ENCODE measurements around the gene EFNA1. TPM values are rescaled to one million over a fixed set of nuclear protein-coding genes. Genes with fewer than 3 reads are reported as not detected.

The EFNA1 gene
- total and polyA plus RNA-seq, 7 donors: 15.5 to 112 (median 22.5) TPM

GRCh38 chr1:155174324-155175280 lies 46.9 kb downstream of the EFNA1 start:
- 11 to 21% methylated on average over 35 of the region's 35 CpGs for WGBS, 2 donors
- intact Hi-C loops (cut with DNase I): loop anchor here (5.0 kb wide), 2 partner anchors 37 to 53 kb away; partner anchors contain the start of gene SLC50A1
- no peaks in the 10 kb centered on the region for H3K9me3 ChIP-seq
- no peak for TF ChIP-seq POLR2AphosphoS5 (IDR thresholded peaks at IDR 0.05)
- no peak for TF ChIP-seq CTCF (IDR thresholded peaks at IDR 0.05)
- no peak for TF ChIP-seq EP300 (IDR thresholded peaks at IDR 0.05)
- TF ChIP-seq POLR2A (IDR thresholded peaks at IDR 0.05): no peak
- peak overlapping the region in 3 of 4 donors; percentile 11 to 83 (median 79) for H3K4me3 ChIP-seq
- peaks cover 0 to 10% (median 5%) of the 10 kb centered on the region in 4 donors for H3K36me3 ChIP-seq
- H3K27me3 ChIP-seq: peaks cover 12 to 29% (median 20%) of the 10 kb centered on the region in 3 donors
- H3K27ac ChIP-seq: no peak overlapping the region
- H3K4me1 ChIP-seq: peaks cover 0 to 39% (median 26%) of the 10 kb centered on the region in 4 donors
- DNase-seq: peak; percentile 69

DNA sequence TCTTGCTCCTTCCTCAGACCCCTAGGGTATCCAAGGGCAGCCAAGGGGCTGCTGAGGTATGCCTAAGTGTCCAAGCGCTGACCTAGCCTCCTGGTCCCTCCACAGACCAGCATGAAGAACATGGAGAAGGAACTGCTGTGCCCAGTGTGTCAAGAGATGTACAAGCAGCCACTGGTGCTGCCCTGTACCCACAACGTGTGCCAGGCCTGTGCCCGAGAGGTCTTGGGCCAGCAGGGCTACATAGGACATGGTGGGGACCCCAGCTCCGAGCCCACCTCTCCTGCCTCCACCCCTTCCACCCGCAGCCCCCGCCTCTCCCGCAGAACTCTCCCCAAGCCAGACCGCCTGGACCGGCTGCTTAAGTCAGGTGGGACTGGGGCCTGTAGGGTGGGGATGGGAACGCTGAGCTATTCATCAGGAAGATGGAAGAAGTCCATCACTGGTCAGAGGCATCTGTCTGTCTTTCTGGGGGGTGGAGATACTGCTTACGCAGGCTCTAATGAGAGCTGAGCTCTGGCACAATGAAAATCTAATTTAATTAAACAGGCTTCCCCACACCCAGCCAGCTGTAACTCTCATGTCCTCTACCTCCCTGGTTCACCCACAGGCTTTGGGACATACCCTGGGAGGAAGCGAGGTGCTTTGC lies 47.7 kb downstream of the EFNA1 start:
- intact Hi-C loops (cut with DNase I): no loop called here
- peaks cover 0 to 39% (median 26%) of the 10 kb centered on the region in 4 donors for H3K4me1 ChIP-seq

GRCh38 chr1:155175927-155176371 lies 48.3 kb downstream of the EFNA1 start:
- WGBS, 2 donors: 66 to 85% methylated on average over 9 of the region's 9 CpGs
- peak; percentile 60 for DNase-seq
- no peaks in the 10 kb centered on the region for H3K9me3 ChIP-seq
- intact Hi-C loops (cut with DNase I): loop anchor here (1.0 kb wide), 1 partner anchor 17 kb away; no protein-coding TSS in a partner anchor
- no peak overlapping the region for H3K4me3 ChIP-seq
- no peak for TF ChIP-seq CTCF (IDR thresholded peaks at IDR 0.05)
- no peak for TF ChIP-seq EP300 (IDR thresholded peaks at IDR 0.05)
- TF ChIP-seq POLR2AphosphoS5 (IDR thresholded peaks at IDR 0.05): no peak
- TF ChIP-seq POLR2A (IDR thresholded peaks at IDR 0.05): no peak
- no peak overlapping the region for H3K27ac ChIP-seq
- peaks cover 0 to 39% (median 26%) of the 10 kb centered on the region in 4 donors for H3K4me1 ChIP-seq
- H3K36me3 ChIP-seq: peaks cover 0 to 1% (median 0%) of the 10 kb centered on the region in 4 donors
- peaks cover 12 to 29% (median 20%) of the 10 kb centered on the region in 3 donors for H3K27me3 ChIP-seq

More for the DNA sequence above, 47.7 kb downstream of the EFNA1 start:
- Histone ChIP-seq H3K36me3 (peaks cover 0 to 7% (median under 1%) of the 10 kb centered on the region in 4 donors), H3K4me3 (no peak overlapping the region), H3K27me3 (peaks cover 12 to 29% (median 20%) of the 10 kb centered on the region in 3 donors), H3K9me3 (no peaks in the 10 kb centered on the region), H3K27ac (no peak overlapping the region)
- TF ChIP-seq CTCF (IDR thresholded peaks at IDR 0.05) (no peak), POLR2A (IDR thresholded peaks at IDR 0.05) (no peak), EP300 (IDR thresholded peaks at IDR 0.05) (no peak), POLR2AphosphoS5 (IDR thresholded peaks at IDR 0.05) (no peak)
- DNase-seq: peak; percentile 65
- 87 to 92% methylated on average over 12 of the region's 12 CpGs for WGBS, 2 donors

DNA sequence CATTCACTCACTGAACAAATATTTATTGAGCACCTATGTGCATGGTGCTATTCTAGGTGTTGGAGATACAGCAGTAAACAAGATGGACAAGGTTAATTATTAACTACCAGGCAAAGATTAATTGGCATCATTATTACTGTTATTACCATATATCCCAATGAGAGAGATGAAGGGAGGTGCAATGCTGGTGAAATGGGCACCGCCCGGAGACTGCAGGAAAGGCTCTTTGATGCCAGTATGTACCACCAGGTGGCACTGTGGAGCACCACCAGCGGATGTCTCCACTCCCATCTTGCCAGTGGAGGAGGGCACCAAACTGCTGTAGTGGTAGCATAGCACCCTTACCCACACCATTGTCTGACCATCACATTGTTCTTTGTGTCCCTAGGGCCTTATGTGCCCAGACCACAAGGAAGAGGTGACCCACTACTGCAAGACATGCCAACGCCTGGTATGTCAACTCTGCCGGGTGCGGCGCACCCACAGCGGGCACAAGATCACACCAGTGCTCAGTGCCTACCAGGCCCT lies 48.9 kb downstream of the EFNA1 start:
- no peak for TF ChIP-seq POLR2A (IDR thresholded peaks at IDR 0.05)
- peak; percentile 88 to 94 (median 91) for TF ChIP-seq CTCF (IDR thresholded peaks at IDR 0.05)
- no peak for TF ChIP-seq EP300 (IDR thresholded peaks at IDR 0.05)
- no peak for TF ChIP-seq POLR2AphosphoS5 (IDR thresholded peaks at IDR 0.05)
- no peak overlapping the region for H3K4me3 ChIP-seq
- no peak overlapping the region for H3K27ac ChIP-seq
- intact Hi-C loops (cut with DNase I): loop anchor here (1.0 kb wide), 1 partner anchor 17 kb away; no protein-coding TSS in a partner anchor
- 54 to 61% methylated on average over 8 of the region's 8 CpGs for WGBS, 2 donors
- H3K9me3 ChIP-seq: no peaks in the 10 kb centered on the region
- DNase-seq: peak; percentile 91
- no peaks in the 10 kb centered on the region for H3K36me3 ChIP-seq
- peaks cover 12 to 29% (median 20%) of the 10 kb centered on the region in 3 donors for H3K27me3 ChIP-seq
- H3K4me1 ChIP-seq: peaks cover 0 to 39% (median 24%) of the 10 kb centered on the region in 4 donors

All from sigmoid colon (tissue), 7 donors.